Epidermal melanocyte (primary cell): ENCODE results near the gene NPHP4.

Source experiments
- DNase-seq: peaks from one replicate; pipeline ENCODE4 v3.0.0; 2011; ENCODE audit warnings: low spot score; ENCODE audit not compliant: insufficient read length

Gene NPHP4

GRCh38 chr1:5950994-5951785 is 41.0 kb downstream of the NPHP4 start:
- no peak for DNase-seq

GRCh38 chr1:5950201-5950895 is 41.9 kb downstream of the NPHP4 start:
- DNase-seq: no peak

DNA sequence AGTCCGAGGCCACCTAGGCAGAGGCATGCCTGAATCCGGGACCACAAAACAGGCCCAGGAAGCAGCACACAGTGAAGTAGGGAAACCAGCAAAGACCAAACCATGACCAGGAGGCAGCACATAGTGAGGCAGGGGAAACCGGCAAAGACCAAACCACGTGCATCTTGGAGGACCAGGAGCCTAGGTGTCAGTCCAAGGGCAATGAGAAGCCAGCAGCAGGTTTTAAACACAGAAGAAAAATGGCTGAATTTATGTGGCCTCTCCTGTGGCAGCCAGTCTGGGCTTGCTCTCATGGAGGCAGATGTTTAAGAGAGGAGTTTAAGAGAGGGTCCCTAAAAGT is 42.5 kb downstream of the NPHP4 start:
- no peak for DNase-seq

- DNase-seq: no peak
Observed at GRCh38 chr1:5949085-5949760, 43.0 kb downstream of the NPHP4 start.

DNA sequence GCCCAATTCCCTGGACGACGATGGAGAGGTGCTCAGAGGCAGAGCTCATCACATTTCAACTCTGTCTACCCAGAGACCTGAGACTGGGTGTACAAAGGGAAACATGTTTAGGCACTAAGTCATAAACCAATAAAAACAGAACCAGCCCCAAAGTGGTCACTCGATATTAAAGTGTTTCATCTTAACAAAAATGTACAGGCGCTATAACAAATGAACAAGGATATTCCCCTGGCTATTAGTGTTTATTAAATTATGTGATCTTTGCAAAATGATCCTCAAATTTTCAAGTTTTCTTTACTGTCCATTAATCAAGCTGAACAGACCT is 43.6 kb downstream of the NPHP4 start:
- DNase-seq: no peak

- no peak for DNase-seq
Observed at GRCh38 chr1:5947978-5948680, 44.1 kb downstream of the NPHP4 start.

- DNase-seq: no peak
Observed at GRCh38 chr1:5947071-5947821, 45.0 kb downstream of the NPHP4 start.

GRCh38 chr1:5945445-5945844 is 46.8 kb downstream of the NPHP4 start:
- no peak for DNase-seq

DNA sequence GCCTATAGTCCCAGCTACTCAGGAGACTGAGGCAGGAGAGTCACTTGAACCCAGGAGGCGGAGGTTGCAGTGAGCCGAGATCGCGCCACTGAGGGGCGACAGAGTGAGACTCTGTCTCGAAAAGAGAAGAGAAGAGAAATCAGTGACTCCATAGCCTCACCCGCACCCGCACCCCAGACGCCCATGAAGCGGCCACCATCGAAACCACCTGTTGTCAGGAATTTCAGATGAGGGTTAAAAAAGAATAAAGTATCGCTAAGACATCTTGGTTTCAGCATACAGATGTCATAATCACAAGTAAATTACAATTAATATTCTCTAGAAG is 47.4 kb downstream of the NPHP4 start:
- DNase-seq: no peak

GRCh38 chr1:5944154-5944842 is 47.9 kb downstream of the NPHP4 start:
- no peak for DNase-seq

DNA sequence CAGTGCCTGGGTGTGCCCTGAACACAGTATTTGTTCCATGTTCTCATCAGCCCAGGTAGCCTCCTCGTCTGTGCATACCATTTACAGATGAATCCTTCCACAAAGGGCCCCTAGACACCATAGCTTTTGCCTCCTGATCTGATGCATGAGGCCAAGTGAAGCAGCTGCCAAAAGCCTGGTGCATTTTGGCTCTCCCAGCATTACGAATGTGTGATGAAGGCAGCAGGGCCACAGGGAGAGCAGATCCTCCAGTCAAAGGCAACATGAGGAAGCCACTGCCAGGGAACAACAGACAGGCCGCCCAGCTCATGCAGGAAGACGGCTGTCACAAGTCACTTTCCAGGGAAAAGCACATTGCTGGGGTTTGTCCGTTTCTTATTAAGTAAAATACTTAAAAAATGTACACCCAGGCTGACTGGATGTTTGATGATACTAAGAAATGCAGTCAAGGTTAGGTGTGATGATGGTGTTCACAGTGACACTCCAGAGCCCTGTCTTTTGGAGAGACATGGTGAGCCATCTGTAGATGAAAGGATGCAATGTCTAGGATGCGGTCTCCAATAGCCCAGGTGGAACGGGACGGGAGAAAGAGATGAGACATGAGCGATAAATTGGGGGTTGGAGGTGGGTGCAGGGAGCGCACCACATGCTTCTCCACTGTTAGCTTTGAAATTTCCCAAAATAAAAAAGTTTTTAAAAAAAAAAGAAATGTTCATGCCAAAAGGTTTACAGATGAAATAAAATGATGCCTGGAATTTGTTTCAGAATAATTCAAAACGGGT is 48.7 kb downstream of the NPHP4 start:
- no peak for DNase-seq

DNA sequence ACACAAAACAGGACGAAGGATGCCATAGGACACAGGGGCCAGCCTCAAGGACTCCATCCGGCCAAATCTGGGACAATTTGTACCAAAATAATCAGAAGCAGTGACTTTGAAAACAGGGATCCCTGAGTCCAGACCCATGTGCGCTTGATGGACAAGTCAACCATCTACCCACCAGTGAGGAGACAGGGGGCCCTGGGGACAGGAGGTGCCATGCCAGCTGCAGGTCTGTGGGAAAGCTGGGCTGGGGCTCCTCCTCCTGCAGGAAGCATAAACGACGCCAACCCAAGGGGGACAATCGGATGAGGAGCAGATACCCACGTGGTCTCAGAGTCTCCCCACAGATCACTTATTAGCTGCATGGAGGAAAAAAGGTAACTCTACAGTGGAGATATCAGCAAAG is 50.6 kb downstream of the NPHP4 start:
- no peak for DNase-seq

GRCh38 chr1:5940723-5941407 is 51.4 kb downstream of the NPHP4 start:
- no peak for DNase-seq

GRCh38 chr1:5939271-5940170 is 52.7 kb downstream of the NPHP4 start:
- DNase-seq: no peak

DNA sequence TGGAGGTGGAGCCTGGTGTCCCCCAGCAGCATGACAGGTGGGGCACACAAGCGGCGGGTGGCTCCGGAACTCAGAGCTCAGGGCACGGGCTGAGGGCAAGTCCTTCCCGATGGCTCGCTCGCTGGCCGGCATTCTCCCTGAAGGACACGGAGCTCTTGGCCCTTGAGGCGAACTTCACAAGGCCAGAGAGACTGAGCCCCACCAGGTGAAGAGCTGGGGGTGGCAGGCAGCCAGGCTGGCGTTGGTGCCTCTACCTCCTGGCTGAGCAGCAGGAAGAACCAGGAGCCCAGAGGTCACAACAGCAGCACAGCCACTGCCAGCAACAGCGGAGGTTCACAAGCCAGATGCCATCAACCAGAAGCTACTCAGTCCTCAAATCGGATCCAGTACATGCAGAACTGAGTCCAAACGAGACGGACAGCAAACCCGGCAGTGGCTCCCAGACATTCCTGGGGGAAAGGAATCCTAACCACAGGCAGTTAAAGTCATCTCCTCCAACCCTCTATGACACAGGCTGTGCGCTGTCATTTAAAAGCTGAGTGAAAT is 54.1 kb downstream of the NPHP4 start:
- DNase-seq: no peak

DNA sequence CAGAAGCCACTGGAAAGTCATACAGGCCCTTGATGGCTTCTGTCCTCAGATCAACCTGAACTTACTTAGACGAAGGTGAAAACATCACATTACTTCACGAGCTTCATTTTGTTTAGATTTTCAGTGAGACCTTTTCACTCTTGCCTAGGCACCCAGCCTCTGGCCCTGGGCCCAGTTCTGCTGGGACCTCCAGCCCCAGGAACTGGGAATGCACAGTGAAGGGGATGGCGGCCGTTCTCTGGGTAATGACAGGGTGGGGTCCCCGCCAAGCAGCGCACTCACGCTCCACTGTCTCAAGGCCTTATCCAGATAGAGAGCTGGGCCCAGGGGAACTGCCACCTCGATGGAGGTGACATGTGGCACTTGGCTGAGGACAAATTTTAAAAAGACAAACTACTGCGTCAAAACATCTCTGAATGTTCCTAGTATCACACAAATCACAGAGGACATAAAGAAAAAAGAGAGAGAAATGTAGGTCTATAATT is 54.8 kb downstream of the NPHP4 start:
- DNase-seq: no peak

- no peak for DNase-seq
Observed at GRCh38 chr1:5936621-5937372, 55.4 kb downstream of the NPHP4 start.
